Measurements from ENCODE around the gene DPF3.

GRCh38 chr14:72753879-72754400 is 140.0 kb downstream of the DPF3 start:
- TF ChIP-seq YY1 (IDR thresholded peaks at IDR 0.05; ENCODE audit: insufficient read depth, insufficient read length) (no peak), ZNF274 (IDR thresholded peaks at IDR 0.05; ENCODE audit: low read depth, low read length) (no peak)
